HepG2 (cell line): ENCODE data around the gene ITIH1. TPM values are rescaled to one million over a fixed set of nuclear protein-coding genes. Genes with fewer than 3 reads are reported as not detected.

Experiments
- ATF4 ChIP-seq, 2 experiments: fragments of 450-650 bp in 1 of 2; sonication (generic) in 1 of 2; formaldehyde crosslinking; IDR thresholded peaks; 2 replicates each; pipeline versions ENCODE4 v1.5.0 to v1.8.0; 2020 to 2022; ENCODE audit warnings: mild to moderate bottlenecking in 1 of 2, missing genetic modification reagents in 1 of 2
- HMGXB4 ChIP-seq, 2 experiments: sonication (generic) in 1 of 2; formaldehyde crosslinking in 1 of 2; IDR thresholded peaks; 2 replicates each; pipeline versions ENCODE4 v1.4.0 to v1.6.1; 2018 to 2020; ENCODE audit warnings: missing genetic modification reagents in 2 of 2, borderline replicate concordance in 1 of 2, low read depth in 1 of 2, mild to moderate bottlenecking in 1 of 2, missing biosample characterization in 1 of 2
- MIXL1 ChIP-seq: IDR thresholded peaks from 2 replicates; pipeline ENCODE4 v1.6.1; 2016
- MTF1 ChIP-seq: sonication (generic); formaldehyde crosslinking; IDR thresholded peaks from 2 replicates; pipeline ENCODE4 v1.5.0; 2020; ENCODE audit warnings: missing genetic modification reagents
- NFE2L1 ChIP-seq: sonication (generic); formaldehyde crosslinking; IDR thresholded peaks from 2 replicates; pipeline ENCODE4 v1.4.0; 2020; ENCODE audit warnings: missing genetic modification reagents, mild to moderate bottlenecking, borderline replicate concordance
- NFE2L2 ChIP-seq: fragments of 150-350 bp; IDR thresholded peaks from 2 replicates; pipeline ENCODE4 v1.6.1; 2014; ENCODE audit warnings: low read length
- TAF15 ChIP-seq: fragments of 200-400 bp; formaldehyde crosslinking; IDR thresholded peaks from one replicate; pipeline ENCODE4 v1.6.1; 2018; ENCODE audit warnings: mild to moderate bottlenecking, low read depth, low read length; ENCODE audit not compliant: poor library complexity, severe bottlenecking
- WIZ ChIP-seq: sonication (generic); formaldehyde crosslinking; IDR thresholded peaks from 2 replicates; pipeline ENCODE4 v1.5.1; 2020; ENCODE audit warnings: mild to moderate bottlenecking, missing genetic modification reagents
- ZMYM4 ChIP-seq: sonication (generic); formaldehyde crosslinking; IDR thresholded peaks from 2 replicates; pipeline ENCODE4 v1.8.1; 2023; ENCODE audit warnings: mild to moderate bottlenecking, missing genetic modification reagents
- ZNF543 ChIP-seq: sonication (generic); formaldehyde crosslinking; IDR thresholded peaks from 2 replicates; pipeline ENCODE4 v1.4.0; 2020; ENCODE audit warnings: mild to moderate bottlenecking, missing genetic modification reagents
- ZNF567 ChIP-seq: sonication (generic); formaldehyde crosslinking; IDR thresholded peaks from 2 replicates; pipeline ENCODE4 v1.8.1; 2023; ENCODE audit warnings: mild to moderate bottlenecking, missing genetic modification reagents, borderline replicate concordance
- ZNF710 ChIP-seq: sonication (generic); formaldehyde crosslinking; IDR thresholded peaks from 2 replicates; pipeline ENCODE4 v1.5.0; 2020; ENCODE audit warnings: mild to moderate bottlenecking, missing genetic modification reagents, borderline replicate concordance
- ZNF724P ChIP-seq: sonication (generic); formaldehyde crosslinking; IDR thresholded peaks from 2 replicates; pipeline ENCODE4 v1.8.0; 2022; ENCODE audit warnings: missing genetic modification reagents, borderline replicate concordance
- ZNF747 ChIP-seq: sonication (generic); formaldehyde crosslinking; IDR thresholded peaks from 2 replicates; pipeline ENCODE4 v1.8.1; 2023; ENCODE audit warnings: missing genetic modification reagents, mild to moderate bottlenecking, borderline replicate concordance
- ZNF761 ChIP-seq: sonication (generic); formaldehyde crosslinking; conservative IDR thresholded peaks from 2 replicates; pipeline ENCODE4 v1.4.0; 2020; ENCODE audit warnings: mild to moderate bottlenecking, missing genetic modification reagents
- ZXDC ChIP-seq: sonication (generic); formaldehyde crosslinking; IDR thresholded peaks from 2 replicates; pipeline ENCODE4 v1.5.0; 2020; ENCODE audit warnings: mild to moderate bottlenecking, missing genetic modification reagents
- polyA plus RNA-seq, 8 experiments: library from polyadenylated mRNA; depleted of rRNA in 3 of 8; stranded (reverse) in 7 of 8; unstranded in 1 of 8; fragments of >200 nt; fragmentation: Illumina TruSeq in 4 of 8; extraction: Trizol in 4 of 8; gene quantifications; 2 replicates each; pipeline versions ENCODE4 v1.2.1 to v1.2.3, GENCODE V29; 2011 to 2016; ENCODE audit warnings: low read depth in 4 of 8, missing spikeins in 1 of 8, mixed read lengths in 1 of 8; ENCODE audit not compliant: insufficient read depth in 1 of 8
- total RNA-seq, 5 experiments: library from RNA; depleted of rRNA; stranded (reverse); fragments of >200 nt; fragmentation: Illumina TruSeq; extraction: Trizol; gene quantifications; 2 replicates each; pipeline ENCODE4 v1.2.3, GENCODE V29; 2016; ENCODE audit warnings: low read depth in 1 of 5
- TF ChIP-seq, protein P1 (sequence below): IDR thresholded peaks from 2 replicates; pipeline ENCODE4 v1.6.1; 2018; ENCODE audit warnings: missing genetic modification reagents, mild to moderate bottlenecking, missing compliant biosample characterization

ITIH1 gene
- total and polyA plus RNA-seq, 2 of the 13 experiments (the other 11 are each of a cell fraction or from before 2014, with no cell fraction given): 12.3 to 19.6 TPM

DNA sequence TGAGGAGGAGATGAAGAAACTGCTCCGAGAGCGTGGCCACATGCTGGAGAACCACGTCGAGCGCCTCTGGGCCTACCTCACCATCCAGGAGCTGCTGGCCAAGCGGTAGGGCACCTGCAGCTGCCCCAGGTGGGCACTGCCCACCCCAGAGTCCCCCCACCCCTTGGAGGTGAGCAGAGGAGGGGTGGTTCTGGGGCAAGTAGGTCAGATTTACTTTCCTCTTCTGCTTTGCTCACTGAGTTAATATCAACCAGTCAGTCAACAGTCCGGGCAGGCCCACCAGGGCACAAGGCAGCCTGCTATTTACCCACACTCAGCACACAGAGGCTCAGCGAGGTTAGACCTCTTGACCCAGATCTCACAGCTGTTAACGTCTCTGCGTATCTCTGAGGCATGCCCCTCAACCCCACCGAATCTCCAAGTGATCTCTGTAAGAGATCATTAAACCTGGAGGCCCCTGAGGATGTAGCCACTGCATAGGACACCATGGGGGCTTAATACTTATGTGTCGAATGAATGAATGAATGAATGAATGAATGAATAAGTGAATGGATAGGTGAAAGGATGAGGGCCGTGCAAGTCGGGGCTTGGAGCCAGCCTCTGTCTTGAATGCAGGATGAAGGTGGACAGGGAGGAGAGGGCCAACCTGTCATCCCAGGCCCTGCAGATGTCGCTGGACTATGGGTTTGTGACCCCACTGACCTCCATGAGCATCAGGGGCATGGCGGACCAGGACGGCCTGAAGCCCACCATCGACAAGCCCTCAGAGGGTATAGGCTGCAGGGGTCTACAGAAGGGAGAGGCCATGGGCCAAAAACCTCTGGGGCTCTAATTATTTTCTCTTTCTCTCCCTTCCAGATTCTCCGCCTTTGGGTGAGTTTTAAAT lies 9.2 kb downstream of the ITIH1 start (continued):
- TF ChIP-seq HMGXB4 (CRISPR knock-in tag; IDR thresholded peaks at IDR 0.05; ENCODE audit: borderline replicate concordance in 1 of 2, low read depth in 1 of 2) (peak in 1 of 2 experiments; percentile 29; a peak in 1 of 4 replicates), ZNF567 (CRISPR knock-in tag) (no peak), ZNF747 (no peak), MTF1 (CRISPR knock-in tag) (no peak), ZMYM4 (CRISPR knock-in tag) (peak; percentile 54), TAF15 (no peak), ZNF724P (no peak), WIZ (CRISPR knock-in tag) (no peak), ZNF761 (CRISPR knock-in tag) (no peak), MIXL1 (CRISPR knock-in tag) (0 out of 2 replicates have a peak, but pooled peaks have one; percentile 44), ATF4 (CRISPR knock-in tag; IDR thresholded peaks at IDR 0.05) (no peak), ZNF543 (CRISPR knock-in tag) (no peak), NFE2L1 (no peak), ZNF710 (CRISPR knock-in tag) (0 out of 2 replicates have a peak, but pooled peaks have one; percentile 53), ZXDC (CRISPR knock-in tag) (no peak), NFE2L2 (no peak)
- TF ChIP-seq, protein P1, sequence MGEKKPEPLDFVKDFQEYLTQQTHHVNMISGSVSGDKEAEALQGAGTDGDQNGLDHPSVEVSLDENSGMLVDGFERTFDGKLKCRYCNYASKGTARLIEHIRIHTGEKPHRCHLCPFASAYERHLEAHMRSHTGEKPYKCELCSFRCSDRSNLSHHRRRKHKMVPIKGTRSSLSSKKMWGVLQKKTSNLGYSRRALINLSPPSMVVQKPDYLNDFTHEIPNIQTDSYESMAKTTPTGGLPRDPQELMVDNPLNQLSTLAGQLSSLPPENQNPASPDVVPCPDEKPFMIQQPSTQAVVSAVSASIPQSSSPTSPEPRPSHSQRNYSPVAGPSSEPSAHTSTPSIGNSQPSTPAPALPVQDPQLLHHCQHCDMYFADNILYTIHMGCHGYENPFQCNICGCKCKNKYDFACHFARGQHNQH (CRISPR knock-in tag): no peak
